Parathyroid adenoma (tissue), 2 donors: ENCODE results near the gene ORAI2.

Source experiments
- H2AFZ ChIP-seq: fragments of 300-600 bp; sonication (generic); one replicate; pipeline ENCODE4 v1.7.0; 2017; ENCODE audit warnings: antibody characterized with exemption, mild to moderate bottlenecking
- H3K27ac ChIP-seq: fragments of 300-600 bp; sonication (generic); one replicate; pipeline ENCODE4 v1.7.0; 2017
- H3K27me3 ChIP-seq: fragments of 300-600 bp; sonication (generic); one replicate; pipeline ENCODE4 v1.7.0; 2017; ENCODE audit warnings: low read length; ENCODE audit not compliant: control insufficient read depth, insufficient read depth
- H3K36me3 ChIP-seq: fragments of 300-600 bp; sonication (generic); one replicate; pipeline ENCODE4 v1.7.0; 2017; ENCODE audit warnings: low read length; ENCODE audit not compliant: control insufficient read depth, insufficient read depth
- H3K4me1 ChIP-seq: fragments of 300-600 bp; sonication (generic); one replicate; pipeline ENCODE4 v1.7.0; 2017; ENCODE audit warnings: control low read depth
- H3K4me2 ChIP-seq: fragments of 300-600 bp; sonication (generic); one replicate; pipeline ENCODE4 v1.7.0; 2017; ENCODE audit warnings: low read length
- H3K4me3 ChIP-seq: fragments of 300-600 bp; sonication (generic); one replicate; pipeline ENCODE4 v1.7.0; 2017; ENCODE audit warnings: low read depth, low read length
- H3K79me2 ChIP-seq: fragments of 300-600 bp; sonication (generic); one replicate; pipeline ENCODE4 v1.7.0; 2017; ENCODE audit warnings: control low read depth
- H3K9ac ChIP-seq: fragments of 300-600 bp; sonication (generic); one replicate; pipeline ENCODE4 v1.7.0; 2017; ENCODE audit warnings: mild to moderate bottlenecking
- H3K9me3 ChIP-seq: fragments of 300-600 bp; sonication (generic); one replicate; pipeline ENCODE4 v1.7.0; 2017; ENCODE audit warnings: low read length; ENCODE audit not compliant: control insufficient read depth
- TF ChIP-seq, protein P1 (sequence below): fragments of 300-600 bp; sonication (generic); IDR thresholded peaks from one replicate; pipeline ENCODE4 v1.7.0; 2017; ENCODE audit warnings: antibody characterized with exemption, mild to moderate bottlenecking
- donor health status: primary hyperparathyroidism.

ORAI2 gene

DNA sequence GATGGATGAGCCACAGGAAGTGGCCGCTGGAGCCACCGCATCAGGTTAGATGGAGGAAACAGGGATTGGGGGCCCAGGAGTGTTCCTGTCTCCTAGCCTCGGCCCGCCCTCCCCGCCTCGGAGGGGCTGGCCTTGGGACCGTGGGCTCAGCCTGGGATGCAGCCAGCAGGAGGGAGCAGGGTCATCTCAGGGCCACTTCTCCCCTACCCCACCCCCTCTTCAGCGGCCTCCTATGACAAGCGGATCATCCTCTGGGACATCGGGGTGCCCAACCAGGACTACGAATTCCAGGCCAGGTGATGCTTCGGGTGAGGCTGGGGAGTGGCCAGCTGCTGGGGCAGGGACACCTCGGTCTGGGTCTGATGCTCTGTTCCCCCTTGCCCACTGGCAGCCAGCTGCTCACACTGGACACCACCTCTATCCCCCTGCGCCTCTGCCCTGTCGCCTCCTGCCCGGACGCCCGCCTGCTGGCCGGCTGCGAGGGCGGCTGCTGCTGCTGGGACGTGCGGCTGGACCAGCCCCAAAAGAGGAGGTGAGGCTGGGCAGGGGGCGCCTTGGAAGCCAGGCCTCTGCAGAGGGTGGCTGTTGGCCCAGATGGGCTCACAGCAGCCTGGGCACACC, 36.1 kb downstream of the ORAI2 start:
- TF ChIP-seq, protein P1, sequence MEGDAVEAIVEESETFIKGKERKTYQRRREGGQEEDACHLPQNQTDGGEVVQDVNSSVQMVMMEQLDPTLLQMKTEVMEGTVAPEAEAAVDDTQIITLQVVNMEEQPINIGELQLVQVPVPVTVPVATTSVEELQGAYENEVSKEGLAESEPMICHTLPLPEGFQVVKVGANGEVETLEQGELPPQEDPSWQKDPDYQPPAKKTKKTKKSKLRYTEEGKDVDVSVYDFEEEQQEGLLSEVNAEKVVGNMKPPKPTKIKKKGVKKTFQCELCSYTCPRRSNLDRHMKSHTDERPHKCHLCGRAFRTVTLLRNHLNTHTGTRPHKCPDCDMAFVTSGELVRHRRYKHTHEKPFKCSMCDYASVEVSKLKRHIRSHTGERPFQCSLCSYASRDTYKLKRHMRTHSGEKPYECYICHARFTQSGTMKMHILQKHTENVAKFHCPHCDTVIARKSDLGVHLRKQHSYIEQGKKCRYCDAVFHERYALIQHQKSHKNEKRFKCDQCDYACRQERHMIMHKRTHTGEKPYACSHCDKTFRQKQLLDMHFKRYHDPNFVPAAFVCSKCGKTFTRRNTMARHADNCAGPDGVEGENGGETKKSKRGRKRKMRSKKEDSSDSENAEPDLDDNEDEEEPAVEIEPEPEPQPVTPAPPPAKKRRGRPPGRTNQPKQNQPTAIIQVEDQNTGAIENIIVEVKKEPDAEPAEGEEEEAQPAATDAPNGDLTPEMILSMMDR: no peak
- H3K4me2 ChIP-seq: no peak overlapping the region
- H2AFZ ChIP-seq: no peak overlapping the region
- peaks cover under 1% of the 10 kb centered on the region for H3K79me2 ChIP-seq
- H3K4me1 ChIP-seq: peaks cover 3% of the 10 kb centered on the region
- no peak overlapping the region for H3K4me3 ChIP-seq
- H3K27me3 ChIP-seq: no peaks in the 10 kb centered on the region
- no peaks in the 10 kb centered on the region for H3K9me3 ChIP-seq
- H3K9ac ChIP-seq: no peak overlapping the region
- no peak overlapping the region for H3K27ac ChIP-seq
- H3K36me3 ChIP-seq: no peaks in the 10 kb centered on the region

- TF ChIP-seq, protein P1: no peak
- peaks cover 3% of the 10 kb centered on the region for H3K4me1 ChIP-seq
- H3K9me3 ChIP-seq: no peaks in the 10 kb centered on the region
- H2AFZ ChIP-seq: no peak overlapping the region
- no peaks in the 10 kb centered on the region for H3K27me3 ChIP-seq
- H3K9ac ChIP-seq: no peak overlapping the region
- no peak overlapping the region for H3K4me2 ChIP-seq
- H3K79me2 ChIP-seq: no peaks in the 10 kb centered on the region
- no peaks in the 10 kb centered on the region for H3K36me3 ChIP-seq
- no peak overlapping the region for H3K27ac ChIP-seq
- no peak overlapping the region for H3K4me3 ChIP-seq
Measured at GRCh38 chr7:102469972-102470825, 36.8 kb downstream of the ORAI2 start.

DNA sequence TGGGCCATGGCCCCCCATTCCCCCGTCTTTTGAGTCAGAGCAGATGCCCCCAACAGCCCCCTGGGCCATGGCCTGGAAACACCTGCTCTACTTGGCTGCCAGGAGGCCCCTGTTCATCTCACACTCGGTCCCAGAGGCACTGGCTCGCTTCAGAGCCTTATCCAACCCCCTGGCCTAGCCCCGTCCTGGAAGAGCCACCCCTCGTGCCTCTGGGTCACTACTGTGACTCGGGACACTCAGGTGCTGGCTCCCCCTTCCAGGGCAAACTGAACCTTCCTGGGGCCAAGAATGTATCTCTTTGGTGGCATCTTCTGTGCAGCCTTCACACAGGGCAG, 38.4 kb downstream of the ORAI2 start:
- Histone ChIP-seq H3K4me1 (no peaks in the 10 kb centered on the region), H3K9me3 (no peaks in the 10 kb centered on the region), H3K36me3 (no peaks in the 10 kb centered on the region), H3K79me2 (no peaks in the 10 kb centered on the region), H2AFZ (no peak overlapping the region), H3K4me2 (no peak overlapping the region), H3K4me3 (no peak overlapping the region), H3K27ac (no peak overlapping the region), H3K27me3 (no peaks in the 10 kb centered on the region), H3K9ac (no peak overlapping the region)
- TF ChIP-seq, protein P1: no peak

GRCh38 chr7:102472126-102473041, 39.0 kb downstream of the ORAI2 start:
- no peaks in the 10 kb centered on the region for H3K36me3 ChIP-seq
- H3K4me3 ChIP-seq: no peak overlapping the region
- H3K27ac ChIP-seq: no peak overlapping the region
- no peak overlapping the region for H3K4me2 ChIP-seq
- H3K27me3 ChIP-seq: no peaks in the 10 kb centered on the region
- TF ChIP-seq, protein P1: no peak
- no peak overlapping the region for H2AFZ ChIP-seq
- H3K9me3 ChIP-seq: no peaks in the 10 kb centered on the region
- H3K9ac ChIP-seq: no peak overlapping the region
- H3K4me1 ChIP-seq: no peaks in the 10 kb centered on the region
- H3K79me2 ChIP-seq: no peaks in the 10 kb centered on the region
